GM23338 (cell line): ENCODE data around the gene TRAF3. TPM values are rescaled to one million over a fixed set of nuclear protein-coding genes. Genes with fewer than 3 reads are reported as not detected.

ENCODE experiments used
- ATAC-seq: fragments of 200-7000 bp; cut with Tn5 transposase; 3 replicates; pipeline ENCODE4 v1.9.1; 2020
- DNase-seq: peaks from one replicate; pipeline ENCODE4 v3.0.0-alpha.2; 2015; ENCODE audit warnings: low spot score
- H2AFZ ChIP-seq: fragments of 200-600 bp; sonication (generic); 2 replicates; pipeline ENCODE4 v1.8.0; 2016; ENCODE audit warnings: antibody characterized with exemption, mild to moderate bottlenecking, moderate library complexity
- H3F3A ChIP-seq: fragments of 200-600 bp; sonication (generic); replicated peaks from 2 replicates; pipeline ENCODE4 v1.8.0; 2017; ENCODE audit warnings: antibody characterized with exemption, mixed run types, low read depth
- H3K27ac ChIP-seq: fragments of 200-600 bp; sonication (generic); 2 replicates; pipeline ENCODE4 v1.6.1; 2016; ENCODE audit warnings: low read depth
- H3K27me3 ChIP-seq: fragments of 200-600 bp; sonication (generic); 2 replicates; pipeline ENCODE4 v1.8.0; 2016; ENCODE audit warnings: mild to moderate bottlenecking, mixed run types, moderate library complexity; ENCODE audit not compliant: insufficient read depth
- H3K36me3 ChIP-seq: fragments of 200-600 bp; sonication (generic); 2 replicates; pipeline ENCODE4 v1.8.0; 2016; ENCODE audit warnings: mild to moderate bottlenecking; ENCODE audit not compliant: insufficient read depth
- H3K4me1 ChIP-seq: fragments of 200-600 bp; sonication (generic); 2 replicates; pipeline ENCODE4 v1.8.0; 2016; ENCODE audit warnings: mild to moderate bottlenecking, moderate library complexity; ENCODE audit not compliant: insufficient read depth
- H3K4me2 ChIP-seq: fragments of 200-600 bp; sonication (generic); 2 replicates; pipeline ENCODE4 v1.7.1; 2017; ENCODE audit warnings: mixed run types
- H3K4me3 ChIP-seq: fragments of 200-600 bp; sonication (generic); 2 replicates; pipeline ENCODE4 v1.6.1; 2016; ENCODE audit warnings: mixed run types
- H3K79me2 ChIP-seq: fragments of 200-600 bp; sonication (generic); replicated peaks from 2 replicates; pipeline ENCODE4 v1.8.0; 2017; ENCODE audit warnings: mild to moderate bottlenecking; ENCODE audit not compliant: insufficient read depth
- H3K9me2 ChIP-seq: fragments of 200-600 bp; sonication (generic); 2 replicates; pipeline ENCODE4 v1.8.0; 2017; ENCODE audit not compliant: insufficient read depth
- H4K20me1 ChIP-seq: fragments of 200-600 bp; sonication (generic); replicated peaks from 2 replicates; pipeline ENCODE4 v1.8.0; 2017; ENCODE audit warnings: mild to moderate bottlenecking; ENCODE audit not compliant: insufficient read depth
- H3K27ac Mint-ChIP-seq: 2 replicates; pipeline ENCODE4 v1.8.0; 2020; ENCODE audit warnings: inconsistent platforms, mild to moderate bottlenecking, moderate library complexity, mixed read lengths
- H3K27me3 Mint-ChIP-seq: 3 replicates; pipeline ENCODE4 v1.8.0; 2022; ENCODE audit warnings: low read depth, mild to moderate bottlenecking, moderate library complexity, mixed read lengths, inconsistent platforms; ENCODE audit not compliant: insufficient read depth, poor library complexity
- H3K36me3 Mint-ChIP-seq: 3 replicates; pipeline ENCODE4 v1.8.0; 2021; ENCODE audit warnings: low read depth, mild to moderate bottlenecking, inconsistent platforms, moderate library complexity, mixed read lengths
- H3K4me1 Mint-ChIP-seq: 3 replicates; pipeline ENCODE4 v1.8.0; 2020; ENCODE audit warnings: mild to moderate bottlenecking, inconsistent platforms, mixed read lengths
- H3K4me3 Mint-ChIP-seq: 3 replicates; pipeline ENCODE4 v1.8.0; 2021; ENCODE audit warnings: moderate library complexity, mild to moderate bottlenecking, inconsistent platforms, mixed read lengths
- H3K9me3 Mint-ChIP-seq: 3 replicates; pipeline ENCODE4 v1.8.0; 2020; ENCODE audit warnings: moderate library complexity, mild to moderate bottlenecking, inconsistent platforms, mixed read lengths
- CREB1 ChIP-seq: fragments of 250-450 bp; sonication (Bioruptor Pico); IDR thresholded peaks from 2 replicates; pipeline ENCODE4 v1.5.0; 2020; ENCODE audit warnings: low read depth, mild to moderate bottlenecking, moderate library complexity
- EZH2 ChIP-seq: fragments of 200-600 bp; sonication (generic); IDR thresholded peaks from one replicate; pipeline ENCODE4 v1.8.0; 2017; ENCODE audit warnings: antibody characterized with exemption, mild to moderate bottlenecking, low read depth; ENCODE audit not compliant: unreplicated experiment
- EZH2phosphoT487 ChIP-seq: fragments of 200-600 bp; sonication (generic); IDR thresholded peaks from one replicate; pipeline ENCODE4 v1.8.1; 2018; ENCODE audit warnings: antibody characterized with exemption; ENCODE audit not compliant: unreplicated experiment
- JUNB ChIP-seq: IDR thresholded peaks from one replicate; pipeline ENCODE4 v1.6.1; 2016; ENCODE audit warnings: antibody characterized with exemption; ENCODE audit not compliant: unreplicated experiment
- NANOG ChIP-seq: IDR thresholded peaks from 2 replicates; pipeline ENCODE4 v1.6.1; 2016; ENCODE audit warnings: antibody characterized with exemption, borderline replicate concordance
- POLR2AphosphoS5 ChIP-seq: IDR thresholded peaks from 2 replicates; pipeline ENCODE4 v1.6.1; 2016; ENCODE audit warnings: antibody characterized with exemption, low read depth
- STAT1 ChIP-seq: IDR thresholded peaks from one replicate; pipeline ENCODE4 v1.6.1; 2016; ENCODE audit warnings: antibody characterized with exemption; ENCODE audit not compliant: unreplicated experiment
- ZNF114 ChIP-seq: fragments of 250-450 bp; sonication (Bioruptor Pico); IDR thresholded peaks from 2 replicates; pipeline ENCODE4 v1.5.0; 2020; ENCODE audit warnings: mild to moderate bottlenecking, moderate library complexity
- ZNF331 ChIP-seq: fragments of 250-450 bp; sonication (Bioruptor Pico); IDR thresholded peaks from 2 replicates; pipeline ENCODE4 v1.5.0; 2020; ENCODE audit warnings: low read depth, mild to moderate bottlenecking, moderate library complexity
- polyA plus RNA-seq: library from polyadenylated mRNA; unstranded; fragments of >200 nt; fragmentation: Nextera tagmentation; extraction: Ambion mirVana; gene quantifications from 2 replicates; pipeline ENCODE4 v1.2.1, GENCODE V29; 2016
- total RNA-seq: library from RNA; depleted of rRNA; stranded (reverse); fragments of >200 nt; shearing (Covaris generic); gene quantifications from 2 replicates; pipeline ENCODE4 v1.2.3, GENCODE V29; 2014
- TF ChIP-seq, protein P1 (sequence below): fragments of 250-450 bp; sonication (Bioruptor Pico); IDR thresholded peaks from 2 replicates; pipeline ENCODE4 v1.5.0; 2020; ENCODE audit warnings: mild to moderate bottlenecking, moderate library complexity
- TF ChIP-seq, protein P2 (sequence below), 2 experiments: fragments of 200-600 bp in 1 of 2; sonication (generic) in 1 of 2; conservative IDR thresholded peaks; 2 replicates each; pipeline versions ENCODE4 v1.5.1 to v1.6.1; 2016 to 2017; ENCODE audit warnings: antibody characterized with exemption in 2 of 2, low read depth in 2 of 2, mild to moderate bottlenecking in 2 of 2, moderate library complexity in 1 of 2
- TF ChIP-seq, protein P3 (sequence below): IDR thresholded peaks from one replicate; pipeline ENCODE4 v1.6.1; 2018; ENCODE audit warnings: antibody characterized with exemption; ENCODE audit not compliant: unreplicated experiment
- TF ChIP-seq, protein P4 (sequence below): IDR thresholded peaks from 2 replicates; pipeline ENCODE4 v1.6.1; 2016; ENCODE audit warnings: antibody characterized with exemption

The TRAF3 gene
- total and polyA plus RNA-seq, 2 experiments from 2014 or later: 3.7 to 9.3 TPM

DNA sequence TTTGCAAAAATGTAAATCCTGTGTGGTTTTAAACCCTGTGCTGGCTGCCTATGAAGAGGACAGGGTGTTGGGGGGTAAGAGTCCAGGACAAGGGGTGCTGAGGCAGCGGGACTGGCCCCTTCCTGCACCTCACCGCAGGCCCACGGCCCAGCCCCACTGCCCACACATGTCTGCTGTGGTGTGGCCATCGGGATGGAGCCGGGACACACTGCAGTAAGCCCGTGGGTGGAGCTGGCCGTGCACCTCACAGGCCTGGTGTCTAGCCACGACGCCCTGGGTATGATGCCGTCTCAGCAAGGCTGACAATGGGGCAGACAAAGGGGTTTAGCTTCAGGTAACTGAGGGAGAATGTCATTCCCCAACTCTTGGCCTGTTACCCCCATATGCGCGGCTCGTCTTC lies 164.8 kb downstream of the TRAF3 start:
- ATAC-seq (no peak), DNase-seq (no peak)
- H3K4me2 ChIP-seq: no peak overlapping the region
- H3K79me2 ChIP-seq: no peaks in the 10 kb centered on the region
- H3K4me3 Mint-ChIP-seq: no peak overlapping the region
- no peak overlapping the region for H2AFZ ChIP-seq
- H3K9me2 ChIP-seq: no peaks in the 10 kb centered on the region
- no peak overlapping the region for H3K27ac ChIP-seq
- no peak overlapping the region for H3K27ac Mint-ChIP-seq
- peaks cover 11% of the 10 kb centered on the region for H3K27me3 Mint-ChIP-seq
- H3K4me3 ChIP-seq: no peak overlapping the region
- no peaks in the 10 kb centered on the region for H3K4me1 ChIP-seq
- peaks cover 5% of the 10 kb centered on the region; the same call in 1 of the 2 replicates for H4K20me1 ChIP-seq
- H3F3A ChIP-seq: no peaks in the 10 kb centered on the region
- no peaks in the 10 kb centered on the region for H3K9me3 Mint-ChIP-seq
- H3K36me3 ChIP-seq: peaks cover 13% of the 10 kb centered on the region; the same call in 1 of the 2 replicates
- no peaks in the 10 kb centered on the region for H3K27me3 ChIP-seq
- TF ChIP-seq JUNB (no peak), POLR2AphosphoS5 (no peak), STAT1 (no peak), EZH2phosphoT487 (no peak), NANOG (no peak), EZH2 (no peak), CREB1 (CRISPR knock-in tag) (no peak), ZNF114 (CRISPR knock-in tag) (no peak), ZNF331 (CRISPR knock-in tag) (no peak)
- TF ChIP-seq, protein P1, sequence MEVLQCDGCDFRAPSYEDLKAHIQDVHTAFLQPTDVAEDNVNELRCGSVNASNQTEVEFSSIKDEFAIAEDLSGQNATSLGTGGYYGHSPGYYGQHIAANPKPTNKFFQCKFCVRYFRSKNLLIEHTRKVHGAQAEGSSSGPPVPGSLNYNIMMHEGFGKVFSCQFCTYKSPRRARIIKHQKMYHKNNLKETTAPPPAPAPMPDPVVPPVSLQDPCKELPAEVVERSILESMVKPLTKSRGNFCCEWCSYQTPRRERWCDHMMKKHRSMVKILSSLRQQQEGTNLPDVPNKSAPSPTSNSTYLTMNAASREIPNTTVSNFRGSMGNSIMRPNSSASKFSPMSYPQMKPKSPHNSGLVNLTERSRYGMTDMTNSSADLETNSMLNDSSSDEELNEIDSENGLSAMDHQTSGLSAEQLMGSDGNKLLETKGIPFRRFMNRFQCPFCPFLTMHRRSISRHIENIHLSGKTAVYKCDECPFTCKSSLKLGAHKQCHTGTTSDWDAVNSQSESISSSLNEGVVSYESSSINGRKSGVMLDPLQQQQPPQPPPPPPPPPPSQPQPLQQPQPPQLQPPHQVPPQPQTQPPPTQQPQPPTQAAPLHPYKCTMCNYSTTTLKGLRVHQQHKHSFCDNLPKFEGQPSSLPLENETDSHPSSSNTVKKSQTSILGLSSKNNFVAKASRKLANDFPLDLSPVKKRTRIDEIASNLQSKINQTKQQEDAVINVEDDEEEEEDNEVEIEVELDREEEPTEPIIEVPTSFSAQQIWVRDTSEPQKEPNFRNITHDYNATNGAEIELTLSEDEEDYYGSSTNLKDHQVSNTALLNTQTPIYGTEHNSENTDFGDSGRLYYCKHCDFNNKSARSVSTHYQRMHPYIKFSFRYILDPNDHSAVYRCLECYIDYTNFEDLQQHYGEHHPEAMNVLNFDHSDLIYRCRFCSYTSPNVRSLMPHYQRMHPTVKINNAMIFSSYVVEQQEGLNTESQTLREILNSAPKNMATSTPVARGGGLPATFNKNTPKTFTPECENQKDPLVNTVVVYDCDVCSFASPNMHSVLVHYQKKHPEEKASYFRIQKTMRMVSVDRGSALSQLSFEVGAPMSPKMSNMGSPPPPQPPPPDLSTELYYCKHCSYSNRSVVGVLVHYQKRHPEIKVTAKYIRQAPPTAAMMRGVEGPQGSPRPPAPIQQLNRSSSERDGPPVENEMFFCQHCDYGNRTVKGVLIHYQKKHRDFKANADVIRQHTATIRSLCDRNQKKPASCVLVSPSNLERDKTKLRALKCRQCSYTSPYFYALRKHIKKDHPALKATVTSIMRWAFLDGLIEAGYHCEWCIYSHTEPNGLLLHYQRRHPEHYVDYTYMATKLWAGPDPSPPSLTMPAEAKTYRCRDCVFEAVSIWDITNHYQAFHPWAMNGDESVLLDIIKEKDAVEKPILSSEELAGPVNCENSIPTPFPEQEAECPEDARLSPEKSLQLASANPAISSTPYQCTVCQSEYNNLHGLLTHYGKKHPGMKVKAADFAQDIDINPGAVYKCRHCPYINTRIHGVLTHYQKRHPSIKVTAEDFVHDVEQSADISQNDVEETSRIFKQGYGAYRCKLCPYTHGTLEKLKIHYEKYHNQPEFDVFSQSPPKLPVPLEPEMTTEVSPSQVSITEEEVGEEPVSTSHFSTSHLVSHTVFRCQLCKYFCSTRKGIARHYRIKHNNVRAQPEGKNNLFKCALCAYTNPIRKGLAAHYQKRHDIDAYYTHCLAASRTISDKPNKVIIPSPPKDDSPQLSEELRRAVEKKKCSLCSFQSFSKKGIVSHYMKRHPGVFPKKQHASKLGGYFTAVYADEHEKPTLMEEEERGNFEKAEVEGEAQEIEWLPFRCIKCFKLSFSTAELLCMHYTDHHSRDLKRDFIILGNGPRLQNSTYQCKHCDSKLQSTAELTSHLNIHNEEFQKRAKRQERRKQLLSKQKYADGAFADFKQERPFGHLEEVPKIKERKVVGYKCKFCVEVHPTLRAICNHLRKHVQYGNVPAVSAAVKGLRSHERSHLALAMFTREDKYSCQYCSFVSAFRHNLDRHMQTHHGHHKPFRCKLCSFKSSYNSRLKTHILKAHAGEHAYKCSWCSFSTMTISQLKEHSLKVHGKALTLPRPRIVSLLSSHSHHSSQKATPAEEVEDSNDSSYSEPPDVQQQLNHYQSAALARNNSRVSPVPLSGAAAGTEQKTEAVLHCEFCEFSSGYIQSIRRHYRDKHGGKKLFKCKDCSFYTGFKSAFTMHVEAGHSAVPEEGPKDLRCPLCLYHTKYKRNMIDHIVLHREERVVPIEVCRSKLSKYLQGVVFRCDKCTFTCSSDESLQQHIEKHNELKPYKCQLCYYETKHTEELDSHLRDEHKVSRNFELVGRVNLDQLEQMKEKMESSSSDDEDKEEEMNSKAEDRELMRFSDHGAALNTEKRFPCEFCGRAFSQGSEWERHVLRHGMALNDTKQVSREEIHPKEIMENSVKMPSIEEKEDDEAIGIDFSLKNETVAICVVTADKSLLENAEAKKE (CRISPR knock-in tag): no peak
- TF ChIP-seq, protein P2, sequence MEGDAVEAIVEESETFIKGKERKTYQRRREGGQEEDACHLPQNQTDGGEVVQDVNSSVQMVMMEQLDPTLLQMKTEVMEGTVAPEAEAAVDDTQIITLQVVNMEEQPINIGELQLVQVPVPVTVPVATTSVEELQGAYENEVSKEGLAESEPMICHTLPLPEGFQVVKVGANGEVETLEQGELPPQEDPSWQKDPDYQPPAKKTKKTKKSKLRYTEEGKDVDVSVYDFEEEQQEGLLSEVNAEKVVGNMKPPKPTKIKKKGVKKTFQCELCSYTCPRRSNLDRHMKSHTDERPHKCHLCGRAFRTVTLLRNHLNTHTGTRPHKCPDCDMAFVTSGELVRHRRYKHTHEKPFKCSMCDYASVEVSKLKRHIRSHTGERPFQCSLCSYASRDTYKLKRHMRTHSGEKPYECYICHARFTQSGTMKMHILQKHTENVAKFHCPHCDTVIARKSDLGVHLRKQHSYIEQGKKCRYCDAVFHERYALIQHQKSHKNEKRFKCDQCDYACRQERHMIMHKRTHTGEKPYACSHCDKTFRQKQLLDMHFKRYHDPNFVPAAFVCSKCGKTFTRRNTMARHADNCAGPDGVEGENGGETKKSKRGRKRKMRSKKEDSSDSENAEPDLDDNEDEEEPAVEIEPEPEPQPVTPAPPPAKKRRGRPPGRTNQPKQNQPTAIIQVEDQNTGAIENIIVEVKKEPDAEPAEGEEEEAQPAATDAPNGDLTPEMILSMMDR (conservative IDR thresholded peaks at IDR 0.05; ENCODE audit: low read depth in 2 of 2): no peak
- TF ChIP-seq, protein P3, sequence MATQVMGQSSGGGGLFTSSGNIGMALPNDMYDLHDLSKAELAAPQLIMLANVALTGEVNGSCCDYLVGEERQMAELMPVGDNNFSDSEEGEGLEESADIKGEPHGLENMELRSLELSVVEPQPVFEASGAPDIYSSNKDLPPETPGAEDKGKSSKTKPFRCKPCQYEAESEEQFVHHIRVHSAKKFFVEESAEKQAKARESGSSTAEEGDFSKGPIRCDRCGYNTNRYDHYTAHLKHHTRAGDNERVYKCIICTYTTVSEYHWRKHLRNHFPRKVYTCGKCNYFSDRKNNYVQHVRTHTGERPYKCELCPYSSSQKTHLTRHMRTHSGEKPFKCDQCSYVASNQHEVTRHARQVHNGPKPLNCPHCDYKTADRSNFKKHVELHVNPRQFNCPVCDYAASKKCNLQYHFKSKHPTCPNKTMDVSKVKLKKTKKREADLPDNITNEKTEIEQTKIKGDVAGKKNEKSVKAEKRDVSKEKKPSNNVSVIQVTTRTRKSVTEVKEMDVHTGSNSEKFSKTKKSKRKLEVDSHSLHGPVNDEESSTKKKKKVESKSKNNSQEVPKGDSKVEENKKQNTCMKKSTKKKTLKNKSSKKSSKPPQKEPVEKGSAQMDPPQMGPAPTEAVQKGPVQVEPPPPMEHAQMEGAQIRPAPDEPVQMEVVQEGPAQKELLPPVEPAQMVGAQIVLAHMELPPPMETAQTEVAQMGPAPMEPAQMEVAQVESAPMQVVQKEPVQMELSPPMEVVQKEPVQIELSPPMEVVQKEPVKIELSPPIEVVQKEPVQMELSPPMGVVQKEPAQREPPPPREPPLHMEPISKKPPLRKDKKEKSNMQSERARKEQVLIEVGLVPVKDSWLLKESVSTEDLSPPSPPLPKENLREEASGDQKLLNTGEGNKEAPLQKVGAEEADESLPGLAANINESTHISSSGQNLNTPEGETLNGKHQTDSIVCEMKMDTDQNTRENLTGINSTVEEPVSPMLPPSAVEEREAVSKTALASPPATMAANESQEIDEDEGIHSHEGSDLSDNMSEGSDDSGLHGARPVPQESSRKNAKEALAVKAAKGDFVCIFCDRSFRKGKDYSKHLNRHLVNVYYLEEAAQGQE: no peak
- TF ChIP-seq, protein P4, sequence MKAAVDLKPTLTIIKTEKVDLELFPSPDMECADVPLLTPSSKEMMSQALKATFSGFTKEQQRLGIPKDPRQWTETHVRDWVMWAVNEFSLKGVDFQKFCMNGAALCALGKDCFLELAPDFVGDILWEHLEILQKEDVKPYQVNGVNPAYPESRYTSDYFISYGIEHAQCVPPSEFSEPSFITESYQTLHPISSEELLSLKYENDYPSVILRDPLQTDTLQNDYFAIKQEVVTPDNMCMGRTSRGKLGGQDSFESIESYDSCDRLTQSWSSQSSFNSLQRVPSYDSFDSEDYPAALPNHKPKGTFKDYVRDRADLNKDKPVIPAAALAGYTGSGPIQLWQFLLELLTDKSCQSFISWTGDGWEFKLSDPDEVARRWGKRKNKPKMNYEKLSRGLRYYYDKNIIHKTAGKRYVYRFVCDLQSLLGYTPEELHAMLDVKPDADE: no peak
- H3K4me1 Mint-ChIP-seq: no peaks in the 10 kb centered on the region
- peaks cover 51% of the 10 kb centered on the region for H3K36me3 Mint-ChIP-seq
